T-helper 1 cell treated with Interleukin-12 subunit alpha and Interleukin-12 subunit beta and Interleukin-4 antibody, amounts not matched to agents 30 μg/mL and 1 μg/mL, for 36 hours (primary cell): ENCODE data around the gene ZFP62.
"Not testable (repeated sequence)": the region's sequence is repeated elsewhere in the genome, so short reads cannot be mapped to it uniquely, and the experiment has no call there.

Experiments
- H3K27ac Mint-ChIP-seq: one replicate; pipeline ENCODE4 v1.8.0; 2021; ENCODE audit warnings: mild to moderate bottlenecking, mixed read lengths
- H3K27me3 Mint-ChIP-seq: one replicate; pipeline ENCODE4 v1.8.0; 2021; ENCODE audit warnings: low read depth, mixed read lengths
- H3K36me3 Mint-ChIP-seq: one replicate; pipeline ENCODE4 v1.8.0; 2021; ENCODE audit warnings: low read depth, mixed read lengths
- H3K4me1 Mint-ChIP-seq: one replicate; pipeline ENCODE4 v1.8.0; 2021; ENCODE audit warnings: low read depth, mixed read lengths
- H3K4me3 Mint-ChIP-seq: one replicate; pipeline ENCODE4 v1.8.0; 2021; ENCODE audit warnings: mild to moderate bottlenecking, moderate library complexity, mixed read lengths
- H3K9me3 Mint-ChIP-seq: one replicate; pipeline ENCODE4 v1.8.0; 2021; ENCODE audit warnings: mixed read lengths

Gene ZFP62

DNA sequence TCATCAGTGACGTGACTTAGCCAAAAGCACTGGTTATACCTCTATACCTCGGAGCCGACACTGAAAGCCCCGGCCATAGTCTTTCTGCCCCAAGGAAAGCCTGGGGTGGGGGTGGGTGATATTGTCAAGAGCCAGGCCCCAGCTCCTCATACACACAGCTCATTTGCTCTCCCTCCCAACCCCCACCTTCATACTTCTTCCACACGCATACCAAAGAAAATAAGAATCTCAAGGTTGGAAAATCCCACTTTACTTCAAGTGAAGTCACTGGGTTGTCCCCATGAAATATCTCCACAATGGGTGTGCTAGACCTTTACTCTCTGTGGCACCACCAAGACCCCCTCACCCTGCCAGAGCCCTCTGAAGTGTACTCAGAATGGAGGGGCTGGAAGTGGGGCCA, 31.4 kb downstream of the ZFP62 start:
- peaks cover 9% of the 10 kb centered on the region for H3K9me3 Mint-ChIP-seq
- no peaks in the 10 kb centered on the region for H3K27me3 Mint-ChIP-seq
- peak overlapping the region; percentile 97 for H3K4me3 Mint-ChIP-seq
- H3K36me3 Mint-ChIP-seq: peaks cover 28% of the 10 kb centered on the region
- peak overlapping the region; percentile 98 for H3K27ac Mint-ChIP-seq
- H3K4me1 Mint-ChIP-seq: peaks cover 30% of the 10 kb centered on the region

DNA sequence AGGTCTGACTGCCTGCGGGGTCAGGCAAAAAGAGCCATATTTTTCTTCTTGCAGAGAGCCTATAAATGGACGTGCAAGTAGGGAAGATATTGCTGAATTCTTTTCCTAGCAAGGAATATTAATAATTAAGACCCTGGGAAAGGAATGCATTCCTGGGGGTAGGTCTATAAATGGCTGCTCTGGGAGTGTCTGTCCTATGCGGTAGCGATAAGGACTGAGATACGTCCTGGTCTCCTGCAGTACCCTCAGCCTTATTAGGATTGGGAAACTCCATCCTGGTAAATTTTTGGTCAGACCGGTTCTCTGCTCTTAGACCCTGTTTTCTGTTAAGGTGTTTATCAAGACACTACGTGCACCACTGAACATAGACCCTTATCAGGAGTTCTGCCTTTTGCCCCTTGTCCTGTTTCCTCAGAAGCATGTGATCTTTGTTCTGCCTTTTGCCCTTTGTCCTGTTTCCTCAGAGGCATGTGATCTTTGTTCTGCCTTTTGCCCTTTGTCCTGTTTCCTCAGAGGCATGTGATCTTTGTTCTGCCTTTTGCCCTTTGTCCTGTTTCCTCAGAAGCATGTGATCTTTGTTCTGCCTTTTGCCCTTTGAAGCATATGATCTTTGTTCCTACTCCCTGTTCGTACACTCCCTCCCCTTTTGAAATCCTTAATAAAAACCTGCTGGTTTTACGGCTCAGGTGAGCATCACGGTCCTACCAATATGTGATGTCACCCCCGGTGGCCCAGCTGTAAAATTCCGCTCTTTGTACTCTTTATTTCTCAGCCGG, 32.1 kb downstream of the ZFP62 start:
- Mint-ChIP-seq H3K36me3 (peaks cover 20% of the 10 kb centered on the region), H3K4me1 (peaks cover 27% of the 10 kb centered on the region), H3K4me3 (peak overlapping the region; percentile 35)
- H3K9me3 Mint-ChIP-seq, H3K27ac Mint-ChIP-seq, H3K27me3 Mint-ChIP-seq: not testable (repeated sequence)

DNA sequence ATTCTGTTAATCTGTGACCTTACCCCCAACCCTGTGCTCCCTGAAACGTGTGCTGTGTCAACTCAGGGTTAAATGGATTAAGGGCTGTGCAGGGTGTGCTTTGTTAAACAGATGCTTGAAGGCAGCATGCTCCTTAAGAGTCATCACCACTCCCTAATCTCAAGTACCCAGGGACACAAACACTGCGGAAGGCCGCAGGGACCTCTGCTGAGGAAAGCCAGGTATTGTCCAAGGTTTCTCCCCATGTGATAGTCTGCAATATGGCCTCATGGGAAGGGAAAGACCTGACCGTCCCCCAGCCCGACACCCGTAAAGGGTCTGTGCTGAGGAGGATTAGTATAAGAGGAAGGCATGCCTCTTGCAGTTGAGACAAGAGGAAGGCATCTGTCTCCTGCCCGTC, 33.7 kb downstream of the ZFP62 start:
- H3K27me3 Mint-ChIP-seq, H3K9me3 Mint-ChIP-seq, H3K4me3 Mint-ChIP-seq, H3K27ac Mint-ChIP-seq: not testable (repeated sequence)
- peaks cover 17% of the 10 kb centered on the region for H3K36me3 Mint-ChIP-seq
- peaks cover 23% of the 10 kb centered on the region for H3K4me1 Mint-ChIP-seq

DNA sequence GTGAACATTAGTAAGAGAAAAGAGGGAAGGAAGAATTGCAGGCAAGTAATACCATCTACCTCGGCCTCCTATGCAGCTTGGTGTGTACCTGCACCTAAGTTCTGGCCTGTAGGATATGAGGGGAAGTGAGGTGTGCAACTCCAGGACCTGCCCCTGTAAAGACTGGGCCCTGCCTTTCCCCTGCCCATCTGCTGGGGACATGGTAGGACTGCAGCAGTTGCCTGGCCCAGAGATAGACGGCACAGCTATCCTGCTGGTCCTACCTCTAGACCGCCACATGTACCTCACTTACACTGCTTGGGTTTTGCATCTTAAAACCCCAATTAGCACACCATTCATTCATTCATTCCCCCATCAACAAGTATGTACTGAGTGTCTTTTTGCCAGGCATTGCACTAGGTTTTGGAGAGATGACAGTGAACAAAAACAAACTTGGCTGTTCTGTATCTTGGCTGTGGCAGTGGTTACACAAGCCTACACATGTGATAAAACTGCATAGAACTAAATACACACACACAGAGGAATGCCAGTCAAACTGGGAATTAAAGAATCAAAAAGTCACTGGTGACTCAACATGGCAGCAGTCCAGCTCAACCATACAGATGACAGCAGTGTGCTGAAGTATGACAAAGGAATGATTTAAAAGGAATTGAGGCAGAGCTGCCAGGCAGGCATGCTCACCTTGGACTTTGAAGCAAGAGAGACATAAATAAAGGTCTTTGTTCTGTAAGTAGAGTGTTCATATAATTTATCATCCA, 35.1 kb downstream of the ZFP62 start:
- H3K4me3 Mint-ChIP-seq: no peak overlapping the region
- H3K27me3 Mint-ChIP-seq: peaks cover 3% of the 10 kb centered on the region
- H3K4me1 Mint-ChIP-seq: peaks cover 19% of the 10 kb centered on the region
- H3K9me3 Mint-ChIP-seq: peaks cover 9% of the 10 kb centered on the region
- H3K27ac Mint-ChIP-seq: peak overlapping the region; percentile 38
- peaks cover 17% of the 10 kb centered on the region for H3K36me3 Mint-ChIP-seq

DNA sequence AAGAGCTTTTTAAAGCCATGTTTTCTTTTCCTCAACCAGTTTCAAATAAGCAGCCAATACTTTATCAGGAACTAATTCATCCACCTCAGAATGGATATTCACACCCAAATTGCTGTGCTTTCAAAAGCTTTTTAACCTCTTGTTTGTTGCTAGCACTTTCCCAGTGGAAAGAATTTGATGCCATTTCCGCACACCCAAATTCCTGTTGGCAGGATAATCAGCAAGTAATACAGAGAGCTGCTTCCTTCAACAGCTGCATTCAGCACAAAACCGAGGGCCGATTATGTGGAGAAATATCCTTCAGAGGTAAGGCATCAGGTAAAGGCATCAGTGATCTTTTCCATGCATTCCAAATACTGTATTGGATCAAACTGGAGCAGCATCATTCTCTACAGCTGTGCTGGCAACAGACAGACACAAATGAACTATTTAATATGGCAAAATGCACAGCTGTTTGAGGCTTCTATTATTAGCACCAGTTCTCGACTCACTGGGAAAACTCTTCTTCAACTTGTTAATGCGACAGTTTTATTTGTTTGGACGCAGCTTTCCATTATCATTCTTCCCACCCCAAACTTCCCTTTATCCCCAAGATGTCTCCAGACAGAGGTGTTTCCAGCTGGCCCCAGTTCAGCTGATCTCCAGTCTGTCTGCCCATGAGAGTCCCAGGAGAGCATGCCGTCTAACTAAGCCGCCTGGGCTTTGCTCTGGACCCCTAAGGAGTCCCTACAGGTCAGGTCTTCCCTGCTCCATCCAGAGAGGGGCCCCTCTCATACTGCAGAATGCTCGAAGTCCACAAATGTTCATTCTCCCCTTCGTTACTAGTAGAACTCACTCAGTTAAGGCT, 36.2 kb downstream of the ZFP62 start:
- peaks cover 3% of the 10 kb centered on the region for H3K27me3 Mint-ChIP-seq
- H3K9me3 Mint-ChIP-seq: peaks cover 5% of the 10 kb centered on the region
- peaks cover 11% of the 10 kb centered on the region for H3K4me1 Mint-ChIP-seq
- H3K27ac Mint-ChIP-seq: no peak overlapping the region
- H3K36me3 Mint-ChIP-seq: peaks cover 8% of the 10 kb centered on the region
- no peak overlapping the region for H3K4me3 Mint-ChIP-seq

DNA sequence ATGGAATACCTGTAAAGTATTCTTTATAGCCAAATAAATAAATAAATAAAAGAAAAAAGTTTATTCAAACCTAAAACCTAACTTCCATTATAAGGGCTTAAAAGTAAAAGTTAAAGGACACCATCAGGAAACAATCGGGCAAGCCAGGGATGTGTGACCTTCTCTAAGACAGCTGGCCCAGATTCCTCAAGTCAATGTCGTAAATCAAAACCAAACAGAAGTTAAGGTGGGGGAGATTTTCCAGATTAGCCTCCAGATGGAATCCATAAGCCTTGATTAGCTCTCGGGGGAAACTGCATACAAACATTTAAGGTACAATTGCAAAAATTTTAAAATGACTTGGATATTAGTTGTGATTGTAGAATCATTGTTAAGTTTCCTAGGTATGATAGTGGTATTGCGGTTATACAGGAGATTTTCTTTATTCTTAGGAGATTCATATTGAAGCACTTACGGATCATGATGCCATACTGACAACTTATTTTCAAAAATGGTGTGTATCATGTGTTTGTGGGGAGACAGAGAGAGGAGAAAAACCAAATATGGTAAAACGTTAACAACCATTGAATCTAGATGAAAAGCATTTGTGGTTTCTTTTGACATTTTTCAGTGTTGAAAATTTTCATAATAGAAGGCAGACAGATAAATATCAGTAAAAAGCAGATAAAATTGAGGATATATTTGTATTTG, 37.0 kb downstream of the ZFP62 start:
- no peaks in the 10 kb centered on the region for H3K36me3 Mint-ChIP-seq
- H3K4me1 Mint-ChIP-seq: peaks cover 7% of the 10 kb centered on the region
- no peak overlapping the region for H3K27ac Mint-ChIP-seq
- H3K27me3 Mint-ChIP-seq: peaks cover 3% of the 10 kb centered on the region
- H3K4me3 Mint-ChIP-seq: no peak overlapping the region
- H3K9me3 Mint-ChIP-seq: peaks cover under 1% of the 10 kb centered on the region

DNA sequence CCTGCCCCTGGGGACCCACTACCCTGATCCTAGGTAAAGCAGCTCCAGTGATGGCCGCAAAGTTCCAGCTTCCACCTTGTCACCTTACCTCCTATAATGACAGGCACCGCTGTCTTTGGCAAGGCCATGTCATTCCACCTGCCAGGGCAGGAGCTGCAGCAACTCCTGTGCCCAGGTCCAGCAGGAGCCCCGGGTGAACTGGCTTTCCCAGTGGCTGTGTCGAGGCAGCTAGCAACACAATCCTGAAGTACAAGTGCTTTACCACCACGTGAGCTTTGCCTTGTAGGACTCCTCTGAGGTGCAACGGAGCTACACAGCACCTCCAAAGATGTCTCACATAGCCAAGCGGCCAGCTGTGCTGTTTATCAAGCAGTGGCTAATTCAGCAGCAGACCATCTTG, 37.7 kb downstream of the ZFP62 start:
- H3K27me3 Mint-ChIP-seq: peaks cover 6% of the 10 kb centered on the region
- no peaks in the 10 kb centered on the region for H3K36me3 Mint-ChIP-seq
- H3K4me1 Mint-ChIP-seq: peaks cover 7% of the 10 kb centered on the region
- no peak overlapping the region for H3K4me3 Mint-ChIP-seq
- H3K27ac Mint-ChIP-seq: no peak overlapping the region
- H3K9me3 Mint-ChIP-seq: no peaks in the 10 kb centered on the region

DNA sequence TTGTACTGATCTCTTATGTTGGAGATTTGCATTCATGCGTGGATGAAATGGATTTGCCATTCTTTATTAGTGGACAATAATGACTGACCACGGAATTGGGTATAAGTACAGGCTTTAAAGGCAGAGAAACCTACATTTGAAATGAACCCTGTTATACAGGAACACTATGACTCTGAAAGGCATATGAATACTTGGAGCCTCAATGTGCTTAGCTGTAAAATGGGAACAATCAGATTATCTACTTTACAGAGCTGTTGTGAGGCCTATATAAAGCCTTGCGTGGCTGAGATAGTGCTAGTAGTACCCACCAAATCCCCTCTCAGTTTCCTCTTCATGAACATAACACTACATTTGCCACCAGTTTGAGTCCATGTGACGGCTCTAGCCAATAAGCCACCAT, 39.5 kb downstream of the ZFP62 start:
- no peak overlapping the region for H3K4me3 Mint-ChIP-seq
- H3K27me3 Mint-ChIP-seq: peaks cover 12% of the 10 kb centered on the region
- H3K27ac Mint-ChIP-seq: no peak overlapping the region
- H3K9me3 Mint-ChIP-seq: no peaks in the 10 kb centered on the region
- H3K36me3 Mint-ChIP-seq: no peaks in the 10 kb centered on the region
- H3K4me1 Mint-ChIP-seq: peaks cover 12% of the 10 kb centered on the region

DNA sequence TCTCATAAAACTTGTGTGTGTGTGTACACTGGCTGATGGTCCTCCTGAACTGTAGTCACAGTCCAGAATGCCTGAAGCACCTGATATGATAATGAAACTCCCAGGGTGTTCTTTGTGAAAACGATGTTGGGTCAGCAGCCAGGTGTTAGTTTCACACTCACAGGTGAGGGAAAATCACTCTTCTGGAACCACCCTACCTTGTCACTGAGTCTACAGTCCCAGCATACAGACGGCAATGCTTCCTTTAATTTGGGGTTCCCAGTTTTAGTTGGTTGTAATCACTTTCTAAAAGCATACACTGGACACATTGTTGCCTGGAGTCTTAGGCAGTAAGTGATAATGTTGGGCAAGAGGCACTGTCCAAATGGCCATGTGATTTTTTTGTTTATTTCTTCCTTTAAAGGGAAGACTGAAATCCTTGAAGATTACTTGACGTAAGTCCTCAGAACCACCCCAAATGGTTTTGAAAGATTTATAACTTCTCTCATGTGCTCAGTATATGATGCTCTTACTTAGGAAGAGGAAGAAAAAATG, 40.2 kb downstream of the ZFP62 start:
- Mint-ChIP-seq H3K27ac (no peak overlapping the region), H3K9me3 (no peaks in the 10 kb centered on the region), H3K27me3 (peaks cover 12% of the 10 kb centered on the region), H3K4me1 (peaks cover 13% of the 10 kb centered on the region), H3K4me3 (no peak overlapping the region), H3K36me3 (no peaks in the 10 kb centered on the region)

DNA sequence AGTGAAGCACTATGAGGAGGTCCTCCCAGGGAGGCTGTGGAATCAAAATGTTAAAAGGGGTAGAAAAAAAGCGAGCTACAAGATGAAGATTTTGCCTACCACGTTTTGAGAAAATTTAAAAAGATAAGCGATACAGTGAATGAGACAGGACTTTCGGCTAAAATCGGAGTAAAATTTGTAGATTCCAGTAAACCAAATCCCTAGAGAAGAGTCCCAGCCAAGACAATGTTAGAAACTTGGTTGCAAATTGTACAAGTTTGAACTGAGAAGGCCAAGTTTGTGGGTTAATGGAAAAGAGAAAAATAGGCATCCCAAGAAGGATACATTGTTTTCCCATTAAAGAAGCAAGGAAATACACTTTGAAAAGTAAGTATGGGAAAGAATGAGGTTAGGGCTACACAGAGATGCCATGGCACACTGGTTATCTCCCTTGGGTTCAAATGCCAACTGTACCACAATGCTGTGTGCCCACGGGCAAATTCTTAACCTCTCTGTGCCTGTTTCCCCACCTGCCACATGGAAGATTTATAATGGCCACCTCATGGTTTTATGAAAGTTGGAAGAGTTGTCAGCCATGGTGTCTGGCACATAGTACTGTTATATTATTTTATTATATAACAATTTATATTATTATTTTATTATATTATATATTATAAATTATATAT, 42.3 kb downstream of the ZFP62 start:
- H3K4me1 Mint-ChIP-seq: peaks cover 18% of the 10 kb centered on the region
- H3K9me3 Mint-ChIP-seq: no peaks in the 10 kb centered on the region
- H3K27me3 Mint-ChIP-seq: peaks cover 14% of the 10 kb centered on the region
- H3K4me3 Mint-ChIP-seq: no peak overlapping the region
- no peak overlapping the region for H3K27ac Mint-ChIP-seq
- no peaks in the 10 kb centered on the region for H3K36me3 Mint-ChIP-seq

DNA sequence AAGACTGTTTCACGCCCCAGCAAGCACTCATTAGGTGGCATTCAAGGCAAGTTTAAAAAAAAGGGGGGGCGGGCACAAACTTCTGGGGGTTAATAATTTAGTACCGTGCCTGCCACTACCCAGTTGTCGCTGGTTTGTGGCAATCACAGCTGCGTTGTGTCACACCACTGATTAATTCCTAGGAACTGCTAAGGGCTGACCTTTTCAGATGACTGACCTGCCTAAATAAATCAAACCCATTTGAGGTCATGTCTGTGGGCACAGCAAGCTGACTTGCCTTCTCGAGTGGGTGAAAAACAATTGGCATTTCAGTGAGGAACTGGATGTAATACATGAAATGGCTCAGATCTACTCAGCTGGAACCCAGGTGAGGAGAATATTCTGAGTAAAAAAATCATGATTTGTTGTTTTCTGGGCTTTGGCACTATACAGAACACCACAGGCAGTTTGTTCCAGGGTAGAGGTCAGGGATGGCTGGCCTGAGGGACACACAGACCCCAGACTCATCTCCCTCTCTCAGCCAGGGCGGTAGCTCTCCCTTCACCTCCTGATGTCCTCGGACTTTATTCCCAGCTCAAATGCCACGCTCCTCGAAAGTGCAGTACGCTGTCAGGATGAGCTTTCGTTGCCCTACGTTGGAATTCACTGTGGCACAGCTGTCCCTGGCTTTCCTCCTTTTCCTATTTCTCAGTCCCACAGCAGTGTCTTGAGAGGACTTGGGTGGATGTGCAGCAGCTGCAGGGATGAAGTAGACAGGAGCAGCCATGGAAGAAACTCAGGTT, 43.0 kb downstream of the ZFP62 start:
- Mint-ChIP-seq H3K4me1 (peaks cover 23% of the 10 kb centered on the region), H3K4me3 (no peak overlapping the region), H3K27ac (no peak overlapping the region), H3K36me3 (no peaks in the 10 kb centered on the region), H3K27me3 (peaks cover 14% of the 10 kb centered on the region), H3K9me3 (no peaks in the 10 kb centered on the region)

DNA sequence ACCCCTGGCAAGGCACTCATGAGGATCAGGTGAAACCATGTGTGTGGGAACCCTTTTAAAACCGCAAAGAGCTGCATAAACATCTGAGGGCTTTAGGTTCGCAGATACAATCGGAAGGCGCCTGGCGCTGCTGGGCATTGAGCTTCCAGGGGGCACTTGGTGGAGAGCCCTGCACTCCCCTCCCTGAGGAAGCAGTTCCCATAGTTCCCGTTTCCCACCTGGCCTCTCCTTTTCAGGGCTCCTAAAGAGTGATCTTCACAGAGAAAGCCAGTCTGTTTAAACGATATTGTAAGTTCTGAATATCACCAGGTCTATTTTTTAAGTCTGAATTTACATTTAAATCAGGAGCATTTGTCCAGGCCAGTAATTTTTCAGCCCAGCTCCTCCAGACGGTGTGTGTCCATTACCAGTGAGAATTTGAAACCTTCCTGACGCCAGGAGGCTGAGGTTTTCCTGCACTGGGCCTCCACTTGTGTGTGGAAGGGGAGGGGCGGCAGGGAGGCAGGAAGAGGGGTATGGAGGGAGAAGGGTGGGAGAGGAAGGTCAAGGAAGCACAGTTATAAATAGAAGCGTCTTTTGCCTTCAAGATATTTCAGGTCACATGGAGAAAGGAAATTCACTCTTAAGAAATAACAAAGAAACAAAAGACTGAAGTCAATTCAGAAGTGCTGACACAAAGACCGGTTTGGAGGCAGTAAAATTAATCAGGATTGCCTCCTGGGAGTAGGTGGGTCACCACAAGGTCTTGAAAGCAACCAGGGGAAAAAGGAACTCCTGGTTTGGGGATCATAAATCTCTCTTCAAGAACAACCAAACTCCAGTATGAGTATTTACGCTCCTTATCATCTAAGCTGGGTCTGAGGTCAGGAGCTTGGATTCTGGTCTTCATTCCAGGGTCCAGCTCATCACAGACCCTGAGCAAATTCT, 44.2 kb downstream of the ZFP62 start:
- H3K27ac Mint-ChIP-seq: no peak overlapping the region

More for the DNA sequence above, 44.2 kb downstream of the ZFP62 start:
- no peaks in the 10 kb centered on the region for H3K9me3 Mint-ChIP-seq
- H3K27me3 Mint-ChIP-seq: peaks cover 14% of the 10 kb centered on the region
- H3K36me3 Mint-ChIP-seq: no peaks in the 10 kb centered on the region
- no peak overlapping the region for H3K4me3 Mint-ChIP-seq
- H3K4me1 Mint-ChIP-seq: peaks cover 29% of the 10 kb centered on the region
